ENCODE measurements around the gene CCNK. TPM values are rescaled to one million over a fixed set of nuclear protein-coding genes. Genes with fewer than 3 reads are reported as not detected.

CCNK gene
- total RNA-seq, 1 donor = 28.6 TPM

DNA sequence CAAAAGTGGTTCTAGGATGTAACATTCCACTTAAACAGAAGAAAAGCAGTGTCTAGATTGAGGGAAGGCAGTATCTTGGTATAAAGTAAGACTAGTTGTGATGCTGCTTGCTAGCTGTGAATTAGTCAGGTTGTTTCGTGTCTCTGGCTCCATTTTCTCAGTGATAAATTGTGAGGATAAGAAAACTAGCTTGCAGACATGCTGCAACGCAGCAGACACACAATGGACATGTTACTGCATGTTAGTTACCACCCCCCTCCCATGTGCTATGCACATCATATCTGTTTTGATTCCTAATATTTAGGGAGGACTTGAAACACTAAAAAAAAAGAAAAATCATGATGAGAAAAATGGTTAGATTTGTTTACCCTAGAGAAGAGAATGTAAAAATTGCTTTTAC is 2.9 kb downstream of the CCNK start:
- H3K27me3 ChIP-seq (ENCODE audit: insufficient read depth, low read length) = no peaks in the 10 kb centered on the region
- DNase-seq (ENCODE audit: insufficient read length, low spot score, missing footprints) = no peak
- H4K20me1 ChIP-seq (ENCODE audit: insufficient read depth, low read length) = peaks cover 71% of the 10 kb centered on the region

DNA sequence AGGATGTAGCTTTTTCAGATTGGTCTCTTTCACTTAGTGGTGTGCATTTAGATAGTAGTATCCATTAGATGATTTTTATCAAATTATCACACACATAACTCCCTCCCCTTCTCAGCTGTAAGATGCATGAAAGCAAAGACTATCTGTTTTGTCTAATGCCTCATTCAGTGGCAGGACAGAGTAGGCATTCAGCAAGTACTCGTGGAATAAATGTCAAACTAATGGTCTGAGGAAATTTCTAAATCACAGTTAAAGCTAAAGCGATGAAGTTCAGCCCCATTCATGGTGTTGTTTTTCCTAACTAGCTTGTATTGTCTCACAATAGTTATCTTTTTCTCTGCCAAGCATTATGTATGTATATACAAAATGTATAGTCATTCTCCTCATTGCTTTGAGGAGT is 16.1 kb downstream of the CCNK start:
- Histone ChIP-seq H3K4me2 (ENCODE audit: insufficient read depth, low read length) (no peak overlapping the region), H4K20me1 (ENCODE audit: insufficient read depth, low read length) (peaks cover 23% of the 10 kb centered on the region), H3K79me2 (ENCODE audit: insufficient read depth, low read length) (peaks cover 56% of the 10 kb centered on the region), H3K27ac (ENCODE audit: low read depth, low read length) (no peak overlapping the region), H2AFZ (ENCODE audit: low read length) (no peak overlapping the region), H3K27me3 (ENCODE audit: insufficient read depth, low read length) (no peaks in the 10 kb centered on the region), H3K4me3 (ENCODE audit: insufficient read depth, low read length) (no peak overlapping the region), H3K9me3 (ENCODE audit: low read depth, low read length) (no peaks in the 10 kb centered on the region), H3K4me1 (ENCODE audit: insufficient read depth, low read length) (no peaks in the 10 kb centered on the region), H3K36me3 (ENCODE audit: insufficient read depth, low read length) (peaks cover 80% of the 10 kb centered on the region)
- TF ChIP-seq, protein P1, sequence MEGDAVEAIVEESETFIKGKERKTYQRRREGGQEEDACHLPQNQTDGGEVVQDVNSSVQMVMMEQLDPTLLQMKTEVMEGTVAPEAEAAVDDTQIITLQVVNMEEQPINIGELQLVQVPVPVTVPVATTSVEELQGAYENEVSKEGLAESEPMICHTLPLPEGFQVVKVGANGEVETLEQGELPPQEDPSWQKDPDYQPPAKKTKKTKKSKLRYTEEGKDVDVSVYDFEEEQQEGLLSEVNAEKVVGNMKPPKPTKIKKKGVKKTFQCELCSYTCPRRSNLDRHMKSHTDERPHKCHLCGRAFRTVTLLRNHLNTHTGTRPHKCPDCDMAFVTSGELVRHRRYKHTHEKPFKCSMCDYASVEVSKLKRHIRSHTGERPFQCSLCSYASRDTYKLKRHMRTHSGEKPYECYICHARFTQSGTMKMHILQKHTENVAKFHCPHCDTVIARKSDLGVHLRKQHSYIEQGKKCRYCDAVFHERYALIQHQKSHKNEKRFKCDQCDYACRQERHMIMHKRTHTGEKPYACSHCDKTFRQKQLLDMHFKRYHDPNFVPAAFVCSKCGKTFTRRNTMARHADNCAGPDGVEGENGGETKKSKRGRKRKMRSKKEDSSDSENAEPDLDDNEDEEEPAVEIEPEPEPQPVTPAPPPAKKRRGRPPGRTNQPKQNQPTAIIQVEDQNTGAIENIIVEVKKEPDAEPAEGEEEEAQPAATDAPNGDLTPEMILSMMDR (IDR thresholded peaks at IDR 0.05; ENCODE audit: extremely low read depth, low read depth, low read length) = no peak
- DNase-seq (ENCODE audit: insufficient read length, low spot score, missing footprints) = no peak

More for the DNA sequence above, 2.9 kb downstream of the CCNK start:
- peaks cover 87% of the 10 kb centered on the region for H3K79me2 ChIP-seq (ENCODE audit: insufficient read depth, low read length)
- TF ChIP-seq, protein P1 (IDR thresholded peaks at IDR 0.05; ENCODE audit: extremely low read depth, low read depth, low read length) = no peak
- H3K4me1 ChIP-seq (ENCODE audit: insufficient read depth, low read length) = peaks cover 25% of the 10 kb centered on the region
- H2AFZ ChIP-seq (ENCODE audit: low read length) = no peak overlapping the region
- no peak overlapping the region for H3K4me3 ChIP-seq (ENCODE audit: insufficient read depth, low read length)
- H3K27ac ChIP-seq (ENCODE audit: low read depth, low read length) = no peak overlapping the region
- H3K4me2 ChIP-seq (ENCODE audit: insufficient read depth, low read length) = no peak overlapping the region
- no peaks in the 10 kb centered on the region for H3K36me3 ChIP-seq (ENCODE audit: insufficient read depth, low read length)
- no peaks in the 10 kb centered on the region for H3K9me3 ChIP-seq (ENCODE audit: low read depth, low read length)

DNA sequence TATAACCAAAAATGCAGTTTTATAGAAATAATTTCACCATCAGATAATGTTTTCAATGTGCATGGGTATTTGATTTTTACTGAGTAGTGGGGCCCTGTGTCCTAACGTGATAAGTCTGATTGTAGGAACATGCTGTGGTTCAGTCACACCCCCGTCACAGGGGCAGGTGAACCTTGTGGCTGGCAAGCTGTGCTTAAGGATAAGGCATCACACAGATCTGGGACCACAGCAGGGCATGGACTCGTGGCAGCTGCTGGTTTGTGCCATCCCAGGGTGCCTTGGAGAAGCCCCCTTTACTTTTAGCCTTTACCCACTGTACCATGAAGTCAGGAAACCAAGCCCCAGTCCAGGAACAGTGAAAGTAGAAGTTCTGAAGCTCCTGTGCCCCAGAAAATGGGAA is 16.7 kb downstream of the CCNK start:
- DNase-seq (ENCODE audit: insufficient read length, low spot score, missing footprints) = no peak
- Histone ChIP-seq H3K79me2 (ENCODE audit: insufficient read depth, low read length) (peaks cover 50% of the 10 kb centered on the region), H3K4me1 (ENCODE audit: insufficient read depth, low read length) (no peaks in the 10 kb centered on the region), H3K9me3 (ENCODE audit: low read depth, low read length) (no peaks in the 10 kb centered on the region), H2AFZ (ENCODE audit: low read length) (no peak overlapping the region), H3K36me3 (ENCODE audit: insufficient read depth, low read length) (peaks cover 81% of the 10 kb centered on the region), H3K27ac (ENCODE audit: low read depth, low read length) (no peak overlapping the region), H3K4me2 (ENCODE audit: insufficient read depth, low read length) (no peak overlapping the region), H3K27me3 (ENCODE audit: insufficient read depth, low read length) (no peaks in the 10 kb centered on the region), H3K4me3 (ENCODE audit: insufficient read depth, low read length) (no peak overlapping the region), H4K20me1 (ENCODE audit: insufficient read depth, low read length) (peaks cover 22% of the 10 kb centered on the region)
- TF ChIP-seq, protein P1 (IDR thresholded peaks at IDR 0.05; ENCODE audit: extremely low read depth, low read depth, low read length) = no peak

DNA sequence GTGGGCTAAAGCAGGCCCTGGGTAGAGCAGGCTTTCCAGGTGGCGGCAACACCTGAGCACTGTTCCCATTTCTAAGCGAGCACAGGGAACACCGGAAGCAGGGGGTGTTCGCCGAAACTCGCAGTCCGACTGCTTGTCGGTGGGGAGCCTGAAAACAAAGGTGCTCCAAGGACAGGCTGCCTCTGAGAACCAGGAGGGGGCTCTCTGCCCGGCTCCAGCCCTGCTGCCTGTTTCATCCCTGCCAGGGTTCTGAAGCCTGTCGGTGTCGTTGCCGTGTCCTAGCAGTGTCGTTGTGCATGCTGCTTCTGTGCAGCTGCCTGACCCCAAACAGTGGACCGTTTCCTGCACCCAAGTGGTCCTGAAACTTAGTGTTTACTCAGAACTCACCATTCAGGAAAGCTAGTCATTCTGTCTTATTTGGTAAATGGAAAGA is 21.8 kb downstream of the CCNK start:
- H3K4me2 ChIP-seq (ENCODE audit: insufficient read depth, low read length) = no peak overlapping the region
- no peak overlapping the region for H3K4me3 ChIP-seq (ENCODE audit: insufficient read depth, low read length)
- DNase-seq (ENCODE audit: insufficient read length, low spot score, missing footprints) = no peak
- no peaks in the 10 kb centered on the region for H3K9me3 ChIP-seq (ENCODE audit: low read depth, low read length)
- no peaks in the 10 kb centered on the region for H3K27me3 ChIP-seq (ENCODE audit: insufficient read depth, low read length)
- peaks cover 10% of the 10 kb centered on the region for H3K79me2 ChIP-seq (ENCODE audit: insufficient read depth, low read length)
- peaks cover 2% of the 10 kb centered on the region for H4K20me1 ChIP-seq (ENCODE audit: insufficient read depth, low read length)
- peaks cover 85% of the 10 kb centered on the region for H3K36me3 ChIP-seq (ENCODE audit: insufficient read depth, low read length)
- TF ChIP-seq, protein P1 (IDR thresholded peaks at IDR 0.05; ENCODE audit: extremely low read depth, low read depth, low read length) = no peak
- H3K27ac ChIP-seq (ENCODE audit: low read depth, low read length) = no peak overlapping the region
- H3K4me1 ChIP-seq (ENCODE audit: insufficient read depth, low read length) = no peaks in the 10 kb centered on the region
- H2AFZ ChIP-seq (ENCODE audit: low read length) = no peak overlapping the region

Measured in osteoblast (primary cell).